Measurements from ENCODE around the gene SLC48A1.

The SLC48A1 gene

DNA sequence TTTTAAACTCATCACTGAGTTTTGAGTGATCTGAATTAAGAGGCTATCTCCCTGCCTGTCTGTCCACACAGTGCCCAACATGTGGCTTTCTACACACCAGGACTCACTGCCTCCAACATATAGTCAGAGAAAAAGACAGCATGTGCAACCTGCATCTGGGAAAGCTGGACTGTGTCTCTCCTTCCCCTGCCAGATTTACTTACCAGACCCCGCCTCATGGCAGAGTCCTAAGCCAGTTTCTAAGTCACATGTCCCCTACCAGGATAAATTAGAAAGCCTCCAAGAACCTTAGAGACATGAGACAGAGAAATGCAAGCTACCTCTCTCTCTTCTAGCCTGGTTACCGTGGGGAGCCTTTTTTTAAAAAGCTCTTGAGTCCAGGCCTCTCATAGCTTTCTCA is 49.4 kb downstream of the SLC48A1 start:
- DNase-seq (ENCODE audit: low read depth in 2 of 2, low spot score in 1 of 2) = no peak

DNA sequence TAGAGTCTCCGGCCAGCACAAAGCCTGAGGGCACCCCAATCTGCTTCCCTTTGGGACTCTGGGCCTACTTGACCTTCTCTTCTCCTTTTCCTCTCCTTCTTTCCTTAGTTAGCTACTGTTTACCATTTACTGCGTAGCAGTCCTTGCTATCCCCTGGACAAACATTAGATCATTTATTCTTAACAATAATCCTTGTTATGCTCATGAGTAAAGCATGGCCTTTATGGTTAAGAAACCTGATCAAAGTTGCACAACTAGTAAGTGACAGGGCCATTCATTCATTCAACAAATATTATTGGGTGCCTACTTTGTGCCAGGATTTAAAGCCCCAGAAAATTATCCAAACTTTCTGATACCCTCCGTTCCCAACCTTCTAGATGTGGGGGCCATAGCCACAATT is 49.8 kb downstream of the SLC48A1 start:
- no peak for DNase-seq (ENCODE audit: low read depth in 2 of 2, low spot score in 1 of 2)

DNA sequence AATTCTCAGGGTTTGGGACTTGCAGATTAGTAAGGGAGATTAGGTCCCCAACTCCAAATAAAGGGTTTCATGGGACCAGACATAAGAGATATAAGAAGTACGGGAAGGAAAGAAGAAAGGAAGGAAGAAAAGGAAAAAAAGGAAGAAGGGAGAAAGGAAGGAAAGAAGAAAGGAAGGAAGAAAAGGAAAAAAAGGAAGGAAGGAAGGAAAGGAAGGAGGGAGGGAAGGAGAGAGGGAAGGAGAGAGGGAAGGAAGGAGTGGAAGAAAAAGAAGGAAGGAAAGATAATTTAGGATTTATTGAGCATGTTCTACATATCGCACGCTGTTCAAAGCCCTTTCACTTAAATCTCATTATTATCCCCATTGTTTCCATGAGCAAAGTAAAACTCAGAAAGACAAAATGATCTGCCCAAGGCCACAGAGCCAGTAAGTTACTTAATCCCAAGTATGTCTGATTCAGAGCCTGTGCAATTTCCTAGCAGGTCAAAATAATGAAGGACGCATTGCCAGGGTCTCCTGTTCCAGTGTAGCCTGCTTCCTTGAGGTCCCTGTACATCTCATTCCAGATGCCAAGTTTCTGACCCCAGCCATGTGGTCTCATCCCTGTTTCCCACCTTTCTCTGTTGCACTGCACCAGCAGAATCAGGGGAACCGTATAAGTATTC is 50.5 kb downstream of the SLC48A1 start:
- DNase-seq (ENCODE audit: low read depth in 2 of 2, low spot score in 1 of 2) = no peak

DNA sequence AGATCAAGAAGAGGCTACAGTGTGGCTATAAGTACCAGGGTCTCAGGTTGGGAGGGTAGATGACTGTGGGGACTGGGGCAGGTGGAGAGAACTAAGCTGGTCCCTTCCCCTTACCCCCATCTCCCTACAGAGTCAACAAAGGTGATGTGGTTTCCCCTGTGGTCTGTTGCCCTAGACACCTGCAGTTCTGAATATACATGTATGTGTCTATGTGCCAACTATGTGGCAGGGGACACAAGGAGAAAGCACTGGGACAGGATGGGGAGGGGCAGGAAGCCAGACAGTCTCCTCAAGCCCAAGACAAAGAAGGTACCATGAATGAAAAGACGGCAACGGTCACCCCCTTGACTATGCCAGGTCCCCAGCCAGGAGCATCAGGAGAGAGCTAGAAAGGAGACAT is 51.2 kb downstream of the SLC48A1 start:
- no peak for DNase-seq (ENCODE audit: low read depth in 2 of 2, low spot score in 1 of 2)

DNA sequence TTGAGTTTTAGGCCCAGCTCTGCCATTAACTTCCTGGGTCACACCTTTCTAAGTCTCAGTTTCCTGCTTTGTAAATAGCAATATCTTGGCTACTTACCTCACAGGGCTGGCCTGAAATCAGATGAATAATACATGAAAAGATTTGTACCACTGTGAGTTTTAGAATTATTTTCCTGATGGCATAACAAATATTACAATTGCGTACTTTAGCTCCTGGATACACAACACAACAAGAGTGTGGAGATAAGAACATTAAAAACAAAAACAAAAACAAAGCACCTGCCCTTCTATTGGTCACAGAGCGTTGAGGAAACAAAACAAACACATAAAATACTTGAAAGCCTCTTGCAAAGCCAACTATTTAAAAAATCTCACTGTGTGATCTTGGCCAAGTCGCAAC is 51.6 kb downstream of the SLC48A1 start:
- no peak for DNase-seq (ENCODE audit: low read depth in 2 of 2, low spot score in 1 of 2)

DNA sequence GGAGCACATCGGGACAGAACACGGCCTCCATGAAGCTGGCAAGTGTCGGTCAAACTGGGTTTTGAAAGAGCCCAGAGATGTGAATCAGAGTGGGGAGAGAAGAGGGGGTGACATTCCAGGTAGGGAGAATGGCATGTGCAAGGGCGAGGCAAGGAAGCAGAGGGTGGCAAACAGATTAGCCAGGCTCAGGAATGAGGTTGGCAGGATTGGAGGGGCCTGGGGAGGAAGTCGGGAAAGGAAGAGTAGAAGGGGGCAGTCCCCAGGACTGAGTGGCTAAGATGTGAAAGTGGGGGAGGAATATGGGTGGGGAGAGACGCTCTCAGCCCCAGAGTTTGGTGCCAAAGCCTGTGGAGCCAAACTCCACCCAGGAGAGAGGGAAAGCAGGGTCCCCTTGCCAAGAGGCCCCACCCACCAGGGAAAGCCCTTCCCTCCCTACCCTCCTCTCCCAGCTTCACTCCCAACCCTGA is 52.2 kb downstream of the SLC48A1 start:
- no peak for DNase-seq (ENCODE audit: low read depth in 2 of 2, low spot score in 1 of 2)

DNA sequence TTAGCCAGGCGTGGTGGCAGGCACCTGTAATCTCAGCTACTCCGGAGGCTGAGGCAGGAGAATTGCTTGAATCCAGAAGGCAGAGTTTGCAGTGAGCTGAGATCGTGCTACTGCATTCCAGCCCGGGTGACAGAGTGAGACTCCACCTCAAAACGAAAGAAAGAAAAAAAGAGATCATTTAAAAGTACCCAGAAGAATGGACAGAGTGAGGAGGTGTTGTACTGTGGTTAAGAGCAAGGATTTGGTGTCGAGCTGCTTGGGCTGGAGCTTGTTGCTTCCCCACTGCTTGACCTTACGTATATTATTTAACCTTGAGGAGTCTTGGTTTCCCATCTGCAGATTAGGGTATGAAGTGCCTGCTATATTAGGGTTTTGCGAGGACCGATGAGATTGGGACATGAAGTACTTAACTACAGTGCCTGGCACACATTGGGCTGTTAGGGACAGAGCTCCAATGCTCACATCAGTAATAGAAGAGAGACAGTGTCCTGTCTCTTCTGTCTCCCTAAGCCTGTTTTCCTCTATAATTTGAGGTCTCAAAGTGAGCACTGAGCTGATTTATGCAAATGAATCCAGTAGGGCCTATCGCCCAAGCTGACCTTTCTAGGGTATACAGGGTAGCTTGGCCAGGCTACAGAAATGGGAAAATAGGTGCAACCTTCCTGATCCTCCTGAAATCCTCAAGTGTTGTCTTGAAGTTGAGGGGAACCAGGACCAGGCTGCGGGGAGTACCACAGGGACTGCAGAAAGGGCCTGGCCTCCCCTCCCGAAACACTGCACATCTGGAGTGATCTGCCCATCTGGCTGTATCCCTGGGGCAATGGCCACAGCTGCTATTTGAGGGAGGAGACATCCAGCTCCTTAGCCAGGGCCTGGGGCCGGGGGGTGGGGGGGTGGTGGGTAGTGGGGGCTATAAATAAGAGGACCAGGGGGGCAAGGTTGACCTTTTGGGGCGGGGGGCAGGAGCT is 55.3 kb downstream of the SLC48A1 start:
- no peak for DNase-seq (ENCODE audit: low read depth in 2 of 2, low spot score in 1 of 2)

DNA sequence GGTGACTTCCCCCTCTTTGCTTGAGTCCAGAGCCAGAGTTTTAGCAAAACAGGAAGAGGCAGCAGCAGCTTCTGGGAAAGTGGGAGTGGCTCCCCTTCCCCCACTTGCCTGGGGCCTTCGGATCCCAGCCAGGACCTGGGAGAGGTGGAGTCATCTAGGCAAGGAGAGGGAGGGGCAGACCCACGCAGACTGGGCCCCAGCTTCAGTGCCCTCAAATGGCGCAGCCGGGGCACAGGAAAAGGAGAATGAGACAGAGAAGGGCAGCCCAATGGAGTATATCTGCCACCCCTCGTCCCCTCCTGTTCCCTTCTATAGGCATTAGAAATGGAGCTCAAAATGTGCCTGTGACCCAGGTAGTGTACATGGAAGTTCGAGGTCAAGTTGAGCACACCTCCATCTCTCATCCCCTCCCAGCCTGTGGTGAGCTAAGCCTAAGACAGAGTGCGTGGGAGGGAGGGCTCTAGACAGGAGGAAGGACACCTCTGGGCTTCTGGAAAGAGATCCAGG is 56.0 kb downstream of the SLC48A1 start:
- no peak for DNase-seq (ENCODE audit: low read depth in 2 of 2, low spot score in 1 of 2)

DNA sequence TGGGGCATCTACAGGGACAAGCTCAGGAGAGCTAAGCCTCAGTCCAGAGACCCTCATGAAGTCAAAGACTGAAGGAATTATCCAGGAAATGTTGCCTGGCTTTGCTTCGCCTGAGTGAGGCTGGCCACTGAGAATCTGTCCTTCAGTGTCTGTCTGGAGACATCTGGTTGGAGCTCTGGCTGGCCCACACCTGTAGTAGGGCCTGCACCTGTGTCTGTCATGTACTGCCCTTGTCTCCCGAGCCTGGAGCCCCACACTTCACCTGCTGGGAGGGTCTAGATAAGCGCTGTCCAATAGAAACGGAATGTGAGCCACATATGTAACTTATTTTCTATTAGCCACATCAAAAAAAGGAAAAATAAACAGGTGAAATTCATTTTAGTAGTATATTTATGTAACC is 56.5 kb downstream of the SLC48A1 start:
- no peak for DNase-seq (ENCODE audit: low read depth in 2 of 2, low spot score in 1 of 2)

All from stimulated activated CD8-positive, alpha-beta memory T cell treated with anti-CD3 and anti-CD28 coated beads, Interleukin-4, amount 100 ng/mL, for 1 hour (primary cell).